SK-N-MC (cell line): ENCODE data around the gene REXO4.

Experiments used
- EZH2 ChIP-seq: fragments of 200-600 bp; sonication (generic); IDR thresholded peaks from one replicate; pipeline ENCODE4 v1.6.1; 2017; ENCODE audit warnings: antibody characterized with exemption
- FOXP2 ChIP-seq: optimal IDR thresholded peaks from 2 replicates; pipeline ENCODE3; 2011; ENCODE audit warnings: mild to moderate bottlenecking, moderate library complexity; ENCODE audit not compliant: insufficient read depth; ENCODE audit errors: extremely low read length, control extremely low read depth
- POLR2AphosphoS5 ChIP-seq: IDR thresholded peaks from 2 replicates; pipeline ENCODE4 v1.6.1; 2012; ENCODE audit warnings: mild to moderate bottlenecking, low read depth, low read length, borderline replicate concordance

- peak; percentile 33; the same call in 1 of the 2 replicates for TF ChIP-seq POLR2AphosphoS5
- no peak for TF ChIP-seq EZH2
- TF ChIP-seq FOXP2, result no peak
Observed at GRCh38 chr9:133375724-133376654, 41.8 kb downstream of the REXO4 start, which contains the start of the genes STKLD1 and SURF4.
